ENCODE measurements around the gene ZNF521.
A peak's percentile ranks its signal among the peaks of the same experiment; 100 is the strongest.
"Not testable (repeated sequence)": the region's sequence is repeated elsewhere in the genome, so short reads cannot be mapped to it uniquely, and the experiment has no call there.

ZNF521 gene

DNA sequence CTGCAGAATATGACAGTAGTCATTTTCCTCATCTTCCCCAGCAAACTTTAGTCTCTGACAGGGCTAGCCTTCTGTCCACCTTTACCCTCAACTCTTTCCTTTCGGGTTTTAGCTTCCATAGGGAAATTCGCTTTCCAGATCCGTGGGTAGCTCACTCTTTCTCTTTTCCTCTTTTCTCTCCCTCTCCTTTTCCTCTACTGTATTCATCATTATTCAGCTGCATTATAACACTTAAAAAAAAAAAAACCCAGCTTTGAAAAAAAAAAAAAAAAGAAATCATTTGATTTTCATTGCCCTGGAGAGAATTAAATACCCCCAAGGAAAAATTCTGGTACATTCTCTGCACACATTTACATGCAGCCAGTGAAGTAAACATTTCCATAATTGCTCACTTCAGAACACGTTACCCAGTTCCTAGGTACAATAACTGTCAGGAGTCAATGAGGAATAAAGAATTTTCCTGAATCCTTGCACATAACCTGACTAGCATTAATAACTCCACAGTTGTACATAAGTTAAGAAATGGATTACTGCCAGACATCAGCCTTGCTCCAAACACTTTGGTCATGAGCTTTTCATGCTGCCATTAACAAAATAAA, 63.5 kb downstream of the ZNF521 start:
- DNase-seq, result no peak

- DNase-seq, result no peak
Observed at GRCh38 chr18:25287106-25287505, 64.9 kb downstream of the ZNF521 start.

DNA sequence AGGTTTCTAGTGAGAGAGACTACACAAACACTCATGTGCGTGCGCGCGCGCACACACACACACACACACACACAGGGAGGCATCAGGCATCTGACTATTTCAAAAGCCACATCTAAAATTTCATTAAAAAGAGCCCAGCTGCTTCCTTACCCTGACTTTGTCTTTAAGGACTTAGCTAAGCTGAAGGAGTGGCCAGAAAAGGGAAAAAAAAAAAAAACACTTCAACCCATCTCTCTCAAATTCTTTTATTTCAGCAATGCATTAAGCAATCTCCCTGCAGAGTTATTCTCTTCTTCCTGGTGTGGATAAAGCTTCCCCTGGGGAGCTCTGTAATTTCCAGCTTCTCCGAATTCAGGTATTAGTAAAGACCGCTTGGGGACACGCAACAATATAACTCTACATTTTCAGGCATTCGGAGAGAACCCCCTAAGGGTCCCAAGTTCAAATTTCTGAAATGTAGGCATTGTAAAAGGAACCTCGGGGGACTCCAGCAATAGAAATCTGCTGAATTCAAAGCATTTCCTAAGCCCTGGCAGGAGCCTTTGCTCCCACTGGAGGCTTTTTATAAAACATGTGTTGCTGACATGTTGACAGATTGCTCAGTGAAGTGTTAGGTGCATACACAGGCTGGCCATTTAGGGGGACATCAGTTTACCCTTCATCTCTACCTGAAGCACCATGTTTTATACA, 67.0 kb downstream of the ZNF521 start:
- peak; percentile 43 for DNase-seq

DNA sequence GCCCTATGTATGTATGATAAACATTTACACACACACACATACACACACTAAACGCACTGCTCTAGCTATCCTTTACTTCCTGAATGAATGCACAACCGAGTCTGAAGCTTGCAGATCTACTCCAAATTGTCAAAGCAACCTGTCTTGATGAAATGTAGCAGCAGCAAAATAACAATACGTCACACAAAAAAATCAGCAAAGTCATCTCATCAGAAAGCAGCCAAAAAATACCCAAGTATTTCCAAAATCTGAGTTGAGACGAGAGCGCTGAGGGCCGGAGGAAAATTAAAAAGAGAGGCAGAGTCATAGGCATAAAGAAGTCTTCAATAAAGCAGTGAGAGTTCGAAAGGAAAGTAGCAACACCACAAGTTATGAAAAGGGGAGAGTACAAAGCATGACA, 67.7 kb downstream of the ZNF521 start:
- no peak for DNase-seq

GRCh38 chr18:25283781-25284180, 68.2 kb downstream of the ZNF521 start:
- no peak for DNase-seq

DNA sequence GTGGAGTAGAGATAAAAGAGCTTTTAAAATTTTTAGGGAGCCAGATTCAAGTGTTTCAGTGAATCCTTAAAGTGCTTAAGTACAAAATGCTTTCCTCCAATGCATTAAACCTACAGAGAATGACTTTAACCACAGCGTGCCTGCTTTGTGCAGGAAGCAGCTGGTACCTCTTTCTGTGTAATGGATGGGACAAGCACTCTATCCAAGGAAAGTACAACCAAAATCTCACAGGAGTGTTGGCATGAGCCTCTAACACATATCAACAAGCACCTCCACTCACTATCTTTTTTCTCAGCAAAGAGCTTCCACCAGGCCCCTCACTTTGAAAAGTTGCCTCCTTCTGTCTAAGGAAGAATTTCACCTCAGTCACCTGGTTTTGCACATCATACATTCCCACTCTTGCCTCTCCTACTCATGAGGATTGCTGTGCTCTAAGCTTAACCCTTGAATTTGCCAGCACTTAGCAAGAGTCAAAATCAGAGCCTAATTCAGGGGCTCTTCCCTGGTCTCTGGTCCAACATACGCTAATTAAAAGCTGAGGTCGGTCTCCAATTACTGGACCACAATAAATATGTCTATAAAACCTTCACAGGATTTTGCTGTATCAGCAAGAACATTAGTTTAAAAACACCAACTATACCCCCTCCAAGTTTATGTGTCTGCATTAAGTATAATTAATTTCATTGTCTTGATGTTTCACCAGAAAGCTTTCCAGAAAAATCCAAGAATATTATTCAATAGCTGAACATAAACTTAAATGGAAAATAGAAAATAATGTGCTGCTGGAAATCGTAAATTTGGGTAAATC, 68.9 kb downstream of the ZNF521 start:
- no peak for DNase-seq

DNA sequence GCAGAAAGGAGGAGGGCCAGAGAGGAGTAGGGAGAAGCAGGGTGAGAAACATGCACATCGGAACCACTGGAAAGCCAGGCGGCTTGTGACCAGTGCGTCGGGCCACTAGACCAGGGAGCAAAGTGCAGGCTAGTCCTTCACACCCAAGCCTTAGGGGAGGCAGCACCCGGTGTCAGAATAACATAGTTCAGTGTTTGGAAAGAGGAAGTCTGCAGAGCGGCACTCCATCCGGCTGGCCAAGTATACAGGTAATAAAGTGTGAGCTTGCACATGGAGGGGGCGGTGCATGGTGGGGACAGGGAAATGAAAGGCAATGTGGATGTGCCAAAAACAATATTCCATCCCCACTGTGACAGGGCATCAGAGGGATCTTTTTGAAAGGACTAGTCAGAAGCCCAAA, 69.7 kb downstream of the ZNF521 start:
- DNase-seq, result no peak

DNA sequence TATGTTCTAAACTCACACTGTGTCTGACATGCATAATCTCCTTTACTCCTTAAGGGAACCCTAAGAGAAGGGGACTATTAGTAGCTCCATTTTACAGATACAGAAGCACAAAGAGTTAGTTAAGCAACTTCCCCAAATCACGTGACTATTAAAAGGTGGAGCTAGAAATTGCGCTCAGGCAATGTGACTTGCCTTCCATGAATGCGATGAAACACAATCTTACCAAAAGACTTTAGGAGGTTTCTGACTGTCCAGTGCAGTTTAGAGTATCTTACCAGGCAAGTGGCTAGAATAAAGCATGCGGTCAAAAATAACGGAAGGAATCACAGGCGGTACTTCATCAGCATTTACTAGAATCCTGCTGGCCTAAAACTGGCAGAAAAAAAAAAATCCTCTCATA, 70.4 kb downstream of the ZNF521 start:
- DNase-seq, result no peak

DNA sequence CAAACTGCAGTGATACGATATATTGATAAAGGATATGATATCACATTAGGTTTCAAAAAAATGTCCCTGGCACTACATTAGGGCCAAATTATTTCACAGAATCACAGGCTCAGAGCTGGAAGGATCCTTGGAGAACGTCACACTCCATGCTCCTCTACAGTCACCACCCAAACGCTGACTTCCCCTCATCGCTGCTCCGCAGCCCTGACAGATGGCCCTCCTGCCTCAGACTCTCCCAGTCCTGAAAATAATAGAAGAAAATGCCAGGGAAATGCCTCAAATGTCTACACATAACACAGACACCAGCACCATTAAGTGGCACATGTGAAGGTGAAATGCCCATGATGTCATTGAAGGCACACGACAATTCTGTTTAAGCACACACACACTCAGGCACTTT, 72.0 kb downstream of the ZNF521 start:
- DNase-seq, result no peak

DNA sequence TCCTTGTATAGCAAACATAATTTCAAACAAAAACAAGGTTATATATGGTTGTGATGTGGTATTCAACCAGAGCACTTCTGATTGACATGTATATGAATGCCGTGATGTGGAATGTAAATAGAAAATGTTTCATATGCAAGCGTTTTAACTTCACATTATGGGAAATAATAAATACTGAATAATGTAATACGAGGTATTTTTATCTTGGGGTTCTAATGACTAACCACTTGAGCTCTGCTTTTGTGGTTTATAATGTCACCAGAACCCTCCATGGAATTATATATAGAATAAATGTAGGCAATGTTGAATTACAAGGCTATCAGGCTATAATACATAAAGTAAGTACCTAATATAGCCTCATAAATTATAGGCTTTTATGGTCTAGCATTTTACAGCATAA, 72.4 kb downstream of the ZNF521 start:
- no peak for DNase-seq

DNA sequence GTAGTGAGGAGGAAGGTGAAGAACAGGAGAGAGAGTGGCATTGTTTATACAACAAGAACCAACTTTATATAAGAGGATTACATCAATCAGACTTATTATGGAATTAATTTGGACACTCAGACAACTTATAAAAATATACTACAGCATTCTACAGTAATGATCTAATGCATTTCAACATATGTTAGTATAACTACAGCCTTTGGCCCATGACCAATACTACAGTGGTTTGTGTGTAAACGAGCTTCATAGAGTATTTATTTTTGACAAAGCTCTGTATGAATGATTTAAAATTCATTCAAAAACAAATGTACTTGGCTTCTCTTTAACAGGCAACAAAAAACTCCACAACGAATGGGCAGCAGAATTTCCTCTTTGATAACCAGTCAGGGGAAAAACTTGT, 72.8 kb downstream of the ZNF521 start:
- no peak for DNase-seq

DNA sequence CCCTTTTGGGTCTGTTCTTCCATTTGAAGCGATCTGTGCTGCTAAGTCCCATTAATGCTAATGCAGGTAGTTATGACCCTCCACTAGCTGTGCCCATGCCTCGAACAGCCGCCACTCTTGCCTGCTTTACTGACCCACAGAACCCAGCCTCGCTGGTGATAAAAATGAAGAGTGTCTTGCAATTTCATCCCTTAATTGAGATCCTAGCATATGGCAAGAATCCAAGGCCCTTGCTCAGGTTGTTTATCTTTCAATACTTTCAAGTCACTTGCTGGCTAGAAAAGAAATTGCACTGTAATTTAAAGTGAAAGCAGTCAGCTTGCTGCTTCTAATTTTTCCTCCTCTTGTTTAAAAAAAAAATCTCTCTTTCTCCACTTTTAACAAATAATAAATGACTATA, 73.6 kb downstream of the ZNF521 start:
- no peak for DNase-seq

- DNase-seq, result peak; percentile 77
Observed at GRCh38 chr18:25275412-25276001, 76.5 kb downstream of the ZNF521 start.

- no peak for DNase-seq
Observed at GRCh38 chr18:25274926-25275325, 77.0 kb downstream of the ZNF521 start.

DNA sequence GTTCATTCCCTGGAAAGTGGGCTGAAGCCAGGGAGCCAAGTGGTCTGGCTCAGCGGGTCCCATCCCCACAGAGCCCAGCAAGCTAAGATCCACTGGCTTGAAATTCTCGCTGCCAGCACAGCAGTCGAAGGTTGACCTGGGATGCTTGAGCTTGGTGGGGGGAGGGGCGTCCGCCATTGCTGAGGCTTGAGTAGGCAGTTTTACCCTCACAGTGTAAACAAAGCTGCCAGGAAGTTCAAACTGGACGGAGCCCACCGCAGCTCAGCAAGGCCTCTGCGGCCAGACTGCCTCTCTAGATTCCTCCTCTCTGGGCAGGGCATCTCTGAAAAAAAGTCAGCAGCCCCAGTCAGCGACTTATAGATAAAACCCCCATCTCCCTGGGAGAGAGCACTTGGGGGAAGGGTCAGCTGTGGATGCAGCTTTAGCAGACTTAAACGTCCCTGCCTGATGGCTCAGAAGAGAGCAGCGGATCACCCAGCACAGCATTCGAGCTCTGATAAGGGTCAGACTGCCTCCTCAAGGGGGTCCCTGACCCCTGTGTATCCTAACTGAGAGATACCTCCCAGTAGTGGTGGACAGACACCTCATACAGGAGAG, 84.9 kb downstream of the ZNF521 start:
- not testable (repeated sequence) for DNase-seq

GRCh38 chr18:25262920-25263319, 89.0 kb downstream of the ZNF521 start:
- DNase-seq, result no peak

- DNase-seq, result no peak
Observed at GRCh38 chr18:25261768-25262167, 90.2 kb downstream of the ZNF521 start.

DNA sequence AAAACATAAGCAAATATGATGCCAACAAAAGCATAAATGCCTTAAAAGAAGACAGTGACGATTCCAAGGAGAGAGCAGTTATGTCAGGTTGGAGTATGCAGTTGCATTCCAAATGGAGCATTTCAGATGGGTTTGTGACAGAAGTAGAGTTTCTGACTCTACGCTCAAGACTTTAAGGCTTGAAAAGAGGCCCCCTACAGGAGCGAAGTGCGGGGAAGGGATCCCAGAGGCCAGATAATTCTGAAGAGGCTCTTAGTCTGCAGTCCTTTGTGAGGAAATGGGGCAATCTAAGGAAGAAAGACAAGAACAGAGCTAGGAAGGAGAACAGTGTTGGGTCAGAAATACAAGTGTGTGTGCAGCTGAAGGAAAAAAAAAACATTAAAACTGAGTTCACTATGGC, 95.5 kb downstream of the ZNF521 start:
- DNase-seq, result no peak

- DNase-seq, result no peak
Observed at GRCh38 chr18:25253779-25254178, 98.2 kb downstream of the ZNF521 start.

GRCh38 chr18:25253136-25253535, 98.8 kb downstream of the ZNF521 start:
- no peak for DNase-seq

GRCh38 chr18:25251068-25251467, 100.9 kb downstream of the ZNF521 start:
- DNase-seq, result no peak

GRCh38 chr18:25250474-25250851, 101.5 kb downstream of the ZNF521 start:
- DNase-seq, result no peak

GRCh38 chr18:25248755-25249154, 103.2 kb downstream of the ZNF521 start:
- no peak for DNase-seq

Measured in femur (tissue), 1 donor.